SH-SY5Y (cell line): ENCODE data around the gene UBAC2.

Experiments used
- GATA2 ChIP-seq: IDR thresholded peaks from 2 replicates; pipeline ENCODE4 v1.6.1; 2011; ENCODE audit warnings: mild to moderate bottlenecking, low read depth, low read length
- GATA3 ChIP-seq: IDR thresholded peaks from 2 replicates; pipeline ENCODE4 v1.6.1; 2011; ENCODE audit warnings: low read depth, mild to moderate bottlenecking, low read length, moderate library complexity

The UBAC2 gene

GRCh38 chr13:99408703-99409000 lies 208.0 kb downstream of the UBAC2 start:
- TF ChIP-seq GATA2 (no peak), GATA3 (no peak)

DNA sequence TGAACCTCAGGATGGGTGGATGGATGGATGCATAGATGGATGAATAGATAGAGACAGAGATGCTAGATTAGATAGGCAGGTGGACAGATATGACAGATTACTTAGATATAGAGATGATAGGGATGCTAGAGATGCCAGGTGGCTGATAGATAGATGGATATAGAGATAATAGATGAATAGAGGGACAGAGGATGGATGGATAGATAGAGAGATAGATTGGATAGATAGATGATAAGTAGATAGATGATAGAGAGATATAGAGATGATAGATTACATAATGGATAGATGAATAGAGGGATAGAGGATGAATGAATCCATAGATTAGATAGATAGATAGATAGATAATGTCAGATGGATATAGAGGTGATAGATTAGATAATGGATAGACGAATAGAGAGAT lies 212.2 kb downstream of the UBAC2 start:
- TF ChIP-seq GATA2 (no peak), GATA3 (no peak)

- no peak for TF ChIP-seq GATA2
- no peak for TF ChIP-seq GATA3
Observed at GRCh38 chr13:99414048-99414995, 213.7 kb downstream of the UBAC2 start.

GRCh38 chr13:99415014-99415650 lies 214.5 kb downstream of the UBAC2 start:
- TF ChIP-seq GATA3: no peak
- no peak for TF ChIP-seq GATA2

- TF ChIP-seq GATA3: no peak
- no peak for TF ChIP-seq GATA2
Observed at GRCh38 chr13:99415851-99416331, 215.2 kb downstream of the UBAC2 start.

GRCh38 chr13:99416411-99417121 lies 215.9 kb downstream of the UBAC2 start:
- no peak for TF ChIP-seq GATA3
- no peak for TF ChIP-seq GATA2

DNA sequence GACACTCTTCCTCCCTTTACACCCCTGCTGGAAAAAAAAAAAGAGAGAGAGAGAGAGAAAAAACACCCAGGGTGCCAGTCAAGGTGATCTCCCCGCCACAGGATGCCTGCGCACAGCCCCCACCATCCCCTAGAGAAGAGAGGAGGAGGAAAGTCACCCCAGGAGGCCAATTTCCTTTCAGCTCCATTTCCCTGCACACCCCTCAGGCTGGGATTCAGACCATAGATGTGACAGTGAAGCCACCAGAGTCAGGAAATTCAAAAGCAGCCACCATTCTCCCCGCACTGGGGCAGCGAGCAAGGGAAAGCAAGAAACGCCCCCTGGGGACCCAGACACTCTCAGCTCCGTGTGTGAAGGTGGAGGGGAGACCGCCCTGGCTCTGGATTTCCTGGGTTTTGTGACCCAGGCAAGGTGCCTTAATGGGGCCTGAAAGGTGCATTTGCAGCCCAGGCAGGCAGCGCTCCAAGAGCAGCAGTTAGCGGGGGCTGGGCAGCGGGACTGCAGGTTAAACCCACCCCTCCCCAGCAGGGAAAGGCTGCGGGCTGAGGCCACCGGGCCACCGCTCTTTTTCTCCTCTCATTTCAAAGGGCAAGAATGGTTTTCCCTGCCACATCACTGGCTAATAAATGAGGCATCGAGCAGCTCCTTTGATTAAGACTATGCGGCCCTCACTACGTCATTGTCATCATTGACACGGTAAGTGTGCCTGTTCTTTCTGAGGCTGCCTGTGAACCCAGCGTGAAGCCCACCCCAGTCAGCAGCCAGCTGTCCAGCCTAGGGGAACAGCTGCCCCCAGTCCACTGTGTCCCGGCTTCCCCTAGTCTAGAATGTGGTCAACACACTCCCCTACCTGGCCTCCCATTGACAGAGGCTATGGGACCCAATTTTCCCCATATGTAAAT lies 216.8 kb downstream of the UBAC2 start:
- TF ChIP-seq GATA3: no peak
- no peak for TF ChIP-seq GATA2

GRCh38 chr13:99418103-99418842 lies 217.6 kb downstream of the UBAC2 start:
- TF ChIP-seq GATA3 (no peak), GATA2 (no peak)

GRCh38 chr13:99418843-99419140 lies 218.1 kb downstream of the UBAC2 start:
- TF ChIP-seq GATA2 (no peak), GATA3 (no peak)

- TF ChIP-seq GATA2: no peak
- no peak for TF ChIP-seq GATA3
Observed at GRCh38 chr13:99419591-99420243, 219.1 kb downstream of the UBAC2 start.

DNA sequence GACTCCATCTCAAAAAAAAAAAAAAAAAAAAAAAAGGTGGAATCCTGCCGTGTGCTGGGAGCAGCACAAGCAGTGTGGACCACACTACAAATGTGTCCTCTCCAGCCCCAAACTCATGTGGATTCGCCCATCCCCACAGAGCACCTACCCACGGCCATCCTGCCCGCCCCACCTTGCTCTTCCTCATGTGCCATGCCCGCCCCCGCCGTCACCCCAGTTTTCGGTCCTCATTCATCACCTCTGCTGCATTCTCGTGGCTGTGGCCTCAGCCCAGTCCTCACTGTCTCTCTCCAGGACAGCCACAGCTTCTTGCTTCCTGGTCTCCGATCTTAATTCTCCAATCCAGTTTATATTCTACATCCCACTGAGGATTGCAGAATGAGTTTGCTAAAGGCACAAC lies 220.6 kb downstream of the UBAC2 start:
- TF ChIP-seq GATA3 (no peak), GATA2 (no peak)

DNA sequence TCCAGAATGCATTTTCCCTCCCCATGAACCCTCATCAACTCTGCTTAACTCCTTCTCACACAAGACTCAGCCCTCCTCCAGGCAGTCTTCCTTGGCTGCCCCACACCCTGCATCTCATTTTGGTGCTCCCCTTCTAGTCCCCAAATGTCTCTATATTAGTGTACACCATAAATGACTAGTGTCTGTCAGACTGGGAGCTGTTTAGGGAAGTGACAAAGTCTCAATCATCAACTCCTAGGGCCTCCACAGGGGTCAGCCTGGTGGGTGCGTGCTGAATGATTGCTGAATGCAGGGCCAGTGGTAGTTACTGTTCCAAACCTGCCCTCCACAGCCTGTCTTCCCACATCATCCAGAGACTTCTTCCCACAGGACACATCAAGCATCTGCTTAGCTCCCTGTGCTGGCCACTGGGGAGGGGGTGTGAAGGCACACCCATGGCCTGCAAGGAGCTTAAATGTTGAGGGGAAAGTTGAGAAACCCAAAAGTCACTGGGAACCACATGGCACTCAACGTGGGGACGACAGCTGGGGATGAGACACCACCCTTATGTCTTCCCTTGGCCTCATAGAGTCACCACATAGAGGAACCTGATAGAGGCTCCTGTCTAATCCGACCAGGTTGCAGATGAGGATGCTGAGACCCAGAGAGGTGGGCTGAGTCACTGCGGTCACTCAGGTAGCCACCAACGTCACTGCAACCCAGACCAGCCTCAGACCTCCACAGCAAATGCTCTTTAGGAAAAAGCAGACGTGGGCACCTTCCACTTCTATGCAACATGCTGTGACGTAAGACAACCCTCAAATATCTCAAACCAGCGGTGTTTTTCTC lies 221.3 kb downstream of the UBAC2 start:
- TF ChIP-seq GATA3: no peak
- TF ChIP-seq GATA2: no peak
